K562 (cell line): ENCODE data around the gene SOX12. TPM values are rescaled to one million over a fixed set of nuclear protein-coding genes. Genes with fewer than 3 reads are reported as not detected.

ENCODE experiments used
- CREB1 ChIP-seq, 2 experiments: sonication (generic) in 1 of 2; formaldehyde crosslinking in 1 of 2; IDR thresholded peaks; 2 replicates each; pipeline versions ENCODE4 v1.6.1 to v1.8.0; 2012 to 2022; ENCODE audit warnings: inconsistent platforms in 1 of 2, mild to moderate bottlenecking in 1 of 2, missing genetic modification reagents in 1 of 2, moderate library complexity in 1 of 2
- CREB3 ChIP-seq: fragments of 450-650 bp; conservative IDR thresholded peaks from 2 replicates; pipeline ENCODE4 v1.6.1; 2016; ENCODE audit warnings: missing genetic modification characterization, low read depth, mild to moderate bottlenecking, missing compliant biosample characterization, moderate library complexity
- E2F5 ChIP-seq: sonication (generic); formaldehyde crosslinking; IDR thresholded peaks from 2 replicates; pipeline ENCODE4 v1.8.0; 2022; ENCODE audit warnings: mild to moderate bottlenecking, missing genetic modification reagents
- FOXA3 ChIP-seq, 2 experiments: fragments of 450-650 bp in 1 of 2; sonication (generic) in 1 of 2; formaldehyde crosslinking; IDR thresholded peaks in 1 of 2; conservative IDR thresholded peaks in 1 of 2; 2 replicates each; pipeline versions ENCODE4 v1.4.0 to v1.8.0; 2020 to 2022; ENCODE audit warnings: mild to moderate bottlenecking in 2 of 2, missing genetic modification reagents in 1 of 2
- GATAD2B ChIP-seq: fragments of 450-650 bp; IDR thresholded peaks from 2 replicates; pipeline ENCODE4 v1.6.1; 2017; ENCODE audit warnings: mild to moderate bottlenecking, borderline replicate concordance
- HDAC3 ChIP-seq: fragments of 450-650 bp; IDR thresholded peaks from 2 replicates; pipeline ENCODE4 v1.6.1; 2018; ENCODE audit warnings: borderline replicate concordance, mild to moderate bottlenecking, moderate library complexity; ENCODE audit not compliant: partially characterized antibody
- HEY1 ChIP-seq: fragments of 250-450 bp; sonication (Bioruptor Pico); IDR thresholded peaks from 2 replicates; pipeline ENCODE4 v1.5.0; 2020; ENCODE audit warnings: mild to moderate bottlenecking, moderate library complexity, borderline replicate concordance
- MYC ChIP-seq, 2 experiments: fragments of 250-450 bp in 1 of 2; sonication (Bioruptor Pico) in 1 of 2; IDR thresholded peaks; 2 replicates each; pipeline versions ENCODE4 v1.5.1 to v1.6.1; 2012 to 2021; ENCODE audit warnings: low read depth in 2 of 2, borderline replicate concordance in 1 of 2, improper control_type of control experiment in 1 of 2, low read length in 1 of 2, mild to moderate bottlenecking in 1 of 2, moderate library complexity in 1 of 2
- POLR2G ChIP-seq: fragments of 200-400 bp; formaldehyde crosslinking; IDR thresholded peaks from 2 replicates; pipeline ENCODE4 v1.6.1; 2017; ENCODE audit warnings: low read depth, mild to moderate bottlenecking, antibody characterized with exemption, low read length, moderate library complexity
- RNF2 ChIP-seq: sonication (generic); IDR thresholded peaks from 2 replicates; pipeline ENCODE4 v1.6.1; 2016
- SAP30 ChIP-seq: fragments of 200-600 bp; sonication (generic); IDR thresholded peaks from 2 replicates; pipeline ENCODE4 v1.6.1; 2012; ENCODE audit warnings: borderline replicate concordance, low read depth, mild to moderate bottlenecking, moderate library complexity, low read length, control low read depth, inconsistent platforms; ENCODE audit not compliant: insufficient read depth, poor library complexity, severe bottlenecking
- TCFL5 ChIP-seq: fragments of 250-450 bp; sonication (Bioruptor Pico); conservative IDR thresholded peaks from 2 replicates; pipeline ENCODE4 v1.6.1; 2021; ENCODE audit warnings: mild to moderate bottlenecking, moderate library complexity, matching md5 sums
- TEAD4 ChIP-seq, 2 experiments: sonication (generic) in 1 of 2; formaldehyde crosslinking in 1 of 2; IDR thresholded peaks; 2 replicates each; pipeline versions ENCODE4 v1.6.1 to v1.8.0; 2012 to 2022; ENCODE audit warnings: borderline replicate concordance in 1 of 2, inconsistent platforms in 1 of 2, low read length in 1 of 2, mild to moderate bottlenecking in 1 of 2, missing genetic modification reagents in 1 of 2
- TFAM ChIP-seq: fragments of 250-450 bp; sonication (Bioruptor Pico); conservative IDR thresholded peaks from 2 replicates; pipeline ENCODE4 v1.5.0; 2021; ENCODE audit warnings: mild to moderate bottlenecking, moderate library complexity
- ZNF12 ChIP-seq: sonication (generic); formaldehyde crosslinking; IDR thresholded peaks from 2 replicates; pipeline ENCODE4 v1.4.0; 2020; ENCODE audit warnings: mild to moderate bottlenecking, missing genetic modification reagents
- ZNF253 ChIP-seq: fragments of 250-450 bp; sonication (Bioruptor Pico); conservative IDR thresholded peaks from 2 replicates; pipeline ENCODE4 v1.6.1; 2021; ENCODE audit warnings: mild to moderate bottlenecking
- ZNF274 ChIP-seq: IDR thresholded peaks from 2 replicates; pipeline ENCODE4 v1.6.1; 2011; ENCODE audit warnings: low read depth, mild to moderate bottlenecking, low read length, moderate library complexity, borderline replicate concordance
- ZNF3 ChIP-seq: fragments of 250-450 bp; sonication (Bioruptor Pico); IDR thresholded peaks from 2 replicates; pipeline ENCODE4 v1.5.0; 2021; ENCODE audit warnings: mild to moderate bottlenecking, moderate library complexity
- ZNF584 ChIP-seq: fragments of 200-800 bp; sonication (Bioruptor generic); IDR thresholded peaks from 2 replicates; pipeline ENCODE4 v1.6.1; 2016; ENCODE audit warnings: low read depth, mild to moderate bottlenecking, missing genetic modification characterization, missing compliant biosample characterization
- ZNF655 ChIP-seq: fragments of 250-450 bp; sonication (Bioruptor Pico); IDR thresholded peaks from 2 replicates; pipeline ENCODE4 v1.5.0; 2021
- polyA plus RNA-seq, 8 experiments: library from polyadenylated mRNA; depleted of rRNA in 4 of 8; stranded (reverse) in 5 of 8; unstranded in 3 of 8; fragments of >200 nt; fragmentation: Nextera tagmentation in 2 of 8; fragmentation: Illumina TruSeq in 1 of 8; extraction: Ambion mirVana in 2 of 8; extraction: Trizol in 1 of 8; gene quantifications; 2 replicates each; pipeline versions ENCODE4 v1.2.1 to v1.2.3, GENCODE V29; 2011 to 2014; ENCODE audit warnings: inconsistent platforms in 1 of 8, missing spikeins in 1 of 8
- total RNA-seq, 7 experiments: library from RNA; depleted of rRNA in 6 of 7; stranded (reverse); fragments of >200 nt in 6 of 7; fragmentation: Illumina TruSeq in 2 of 7; extraction: Trizol in 2 of 7; gene quantifications; 2 replicates each; pipeline versions ENCODE4 v1.2.1 to v1.2.3, GENCODE V29; 2011 to 2021; ENCODE audit warnings: low replicate concordance in 1 of 7
- TF ChIP-seq, protein P1 (sequence below), 2 experiments: fragments of 450-650 bp; conservative IDR thresholded peaks; 2 replicates each; pipeline ENCODE4 v1.6.1; 2017; ENCODE audit warnings: mild to moderate bottlenecking in 2 of 2, moderate library complexity in 2 of 2
- TF ChIP-seq, protein P2 (sequence below): fragments of 250-450 bp; sonication (Bioruptor Pico); IDR thresholded peaks from 2 replicates; pipeline ENCODE4 v1.8.0; 2022; ENCODE audit warnings: moderate library complexity, mild to moderate bottlenecking, inconsistent platforms

The SOX12 gene
- total and polyA plus RNA-seq, 9 of the 15 experiments (the other 6 are each of a cell fraction or from before 2014, with no cell fraction given), result 0.42 to 26.3 (median 2.6) TPM

GRCh38 chr20:341682-342081, 16.3 kb downstream of the SOX12 start (continued):
- no peak for TF ChIP-seq TEAD4 (IDR thresholded peaks at IDR 0.05; ENCODE audit: low read length)
- TF ChIP-seq TEAD4 (CRISPR knock-in tag; IDR thresholded peaks at IDR 0.05; ENCODE audit: borderline replicate concordance), result no peak
- no peak for TF ChIP-seq HEY1 (CRISPR knock-in tag)
- no peak for TF ChIP-seq ZNF12 (CRISPR knock-in tag)
- TF ChIP-seq ZNF584 (CRISPR knock-in tag), result no peak
- TF ChIP-seq CREB3 (tag), result no peak
- no peak for TF ChIP-seq SAP30
- TF ChIP-seq E2F5 (CRISPR knock-in tag), result no peak
- peak; percentile 26; the same call in 1 of the 2 replicates for TF ChIP-seq MYC (IDR thresholded peaks at IDR 0.05; ENCODE audit: low read depth, low read length)
- no peak for TF ChIP-seq MYC (CRISPR knock-in tag; IDR thresholded peaks at IDR 0.05; ENCODE audit: borderline replicate concordance, low read depth)
- no peak for TF ChIP-seq ZNF655 (CRISPR knock-in tag)
- no peak for TF ChIP-seq ZNF3 (CRISPR knock-in tag)
- no peak for TF ChIP-seq ZNF253 (CRISPR knock-in tag)
- peak; percentile 26; the same call in 1 of the 2 replicates for TF ChIP-seq RNF2
- TF ChIP-seq, protein P1, sequence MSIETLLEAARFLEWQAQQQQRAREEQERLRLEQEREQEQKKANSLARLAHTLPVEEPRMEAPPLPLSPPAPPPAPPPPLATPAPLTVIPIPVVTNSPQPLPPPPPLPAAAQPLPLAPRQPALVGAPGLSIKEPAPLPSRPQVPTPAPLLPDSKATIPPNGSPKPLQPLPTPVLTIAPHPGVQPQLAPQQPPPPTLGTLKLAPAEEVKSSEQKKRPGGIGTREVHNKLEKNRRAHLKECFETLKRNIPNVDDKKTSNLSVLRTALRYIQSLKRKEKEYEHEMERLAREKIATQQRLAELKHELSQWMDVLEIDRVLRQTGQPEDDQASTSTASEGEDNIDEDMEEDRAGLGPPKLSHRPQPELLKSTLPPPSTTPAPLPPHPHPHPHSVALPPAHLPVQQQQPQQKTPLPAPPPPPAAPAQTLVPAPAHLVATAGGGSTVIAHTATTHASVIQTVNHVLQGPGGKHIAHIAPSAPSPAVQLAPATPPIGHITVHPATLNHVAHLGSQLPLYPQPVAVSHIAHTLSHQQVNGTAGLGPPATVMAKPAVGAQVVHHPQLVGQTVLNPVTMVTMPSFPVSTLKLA (conservative IDR thresholded peaks at IDR 0.05), result peak in 1 of 2 experiments; percentile 40; a peak in 1 of 4 replicates
- TF ChIP-seq TCFL5, result no peak
- TF ChIP-seq, protein P2, sequence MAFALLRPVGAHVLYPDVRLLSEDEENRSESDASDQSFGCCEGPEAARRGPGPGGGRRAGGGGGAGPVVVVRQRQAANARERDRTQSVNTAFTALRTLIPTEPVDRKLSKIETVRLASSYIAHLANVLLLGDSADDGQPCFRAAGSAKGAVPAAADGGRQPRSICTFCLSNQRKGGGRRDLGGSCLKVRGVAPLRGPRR (CRISPR knock-in tag), result no peak
- TF ChIP-seq ZNF274, result no peak
- no peak for TF ChIP-seq CREB1 (IDR thresholded peaks at IDR 0.05)
- 0 out of 2 replicates have a peak, but pooled peaks have one; percentile 43 for TF ChIP-seq CREB1 (CRISPR knock-in tag; IDR thresholded peaks at IDR 0.05)
- no peak for TF ChIP-seq POLR2G
- no peak for TF ChIP-seq TFAM (CRISPR knock-in tag)
- peak in 1 of 2 experiments; percentile 43; a peak in 1 of 4 replicates for TF ChIP-seq FOXA3 (CRISPR knock-in tag; conservative IDR thresholded peaks at IDR 0.05 in 1 of 2, IDR thresholded peaks at IDR 0.05 in 1 of 2)
- TF ChIP-seq GATAD2B, result no peak
- no peak for TF ChIP-seq HDAC3
